IMR-90 (cell line): Measurements from ENCODE around the gene CSAD. TPM values are rescaled to one million over a fixed set of nuclear protein-coding genes. Genes with fewer than 3 reads are reported as not detected.

Experiments used
- ATAC-seq: fragments of 200-7000 bp; cut with Tn5 transposase; 2 replicates; pipeline ENCODE4 v1.9.1; 2020; ENCODE audit warnings: low read depth, mild to moderate bottlenecking, moderate library complexity
- BruUV-seq: library from RNA; stranded (reverse); fragments of 400-500 nt; replicated peaks from 2 replicates; lab custom pipeline; 2021; lab: Mats Ljungman, UMichigan
- CTCF ChIA-PET: fragments of 300-600 bp; formaldehyde crosslinking; extraction: SDS; loops from one replicate; lab custom pipeline; 2021; ENCODE audit warnings: antibody characterized with exemption; lab: Yijun Ruan, JAX
- POLR2A ChIA-PET: fragments of 300-600 bp; sonication (Branson Sonifier 250); formaldehyde crosslinking; loops from one replicate; lab custom pipeline; 2022; ENCODE audit warnings: antibody characterized with exemption; ENCODE audit not compliant: unreplicated experiment; lab: Charles Lee
- DNase-seq: peaks from one replicate; pipeline ENCODE4 v3.0.0; 2013
- H2AFZ ChIP-seq: replicated peaks from 2 replicates; pipeline ENCODE3; 2013; ENCODE audit warnings: low read length, mild to moderate bottlenecking; ENCODE audit not compliant: poor library complexity
- H2AK5ac ChIP-seq: 2 replicates; pipeline ENCODE4 v1.6.1; 2013; ENCODE audit warnings: low read depth, low read length, inconsistent platforms
- H2AK9ac ChIP-seq: replicated peaks from 2 replicates; pipeline ENCODE3; 2013; ENCODE audit warnings: mild to moderate bottlenecking, low read depth, low read length, moderate library complexity; ENCODE audit not compliant: poor library complexity
- H2BK120ac ChIP-seq: 2 replicates; pipeline ENCODE4 v1.6.1; 2013; ENCODE audit warnings: low read depth, low read length, inconsistent platforms
- H2BK15ac ChIP-seq: 3 replicates; pipeline ENCODE4 v1.6.1; 2013; ENCODE audit warnings: low read depth, low read length, inconsistent platforms
- H2BK20ac ChIP-seq: 2 replicates; pipeline ENCODE4 v1.6.1; 2013; ENCODE audit warnings: low read depth, mild to moderate bottlenecking, inconsistent platforms, low read length, moderate library complexity
- H2BK5ac ChIP-seq: 2 replicates; pipeline ENCODE4 v1.6.1; 2013; ENCODE audit warnings: mild to moderate bottlenecking, low read depth, low read length, inconsistent platforms; ENCODE audit not compliant: poor library complexity, severe bottlenecking
- H3K14ac ChIP-seq: replicated peaks from 2 replicates; pipeline ENCODE4 v1.6.1; 2013; ENCODE audit warnings: low read depth, low read length, inconsistent platforms
- H3K18ac ChIP-seq: 2 replicates; pipeline ENCODE4 v1.6.1; 2013; ENCODE audit warnings: low read depth, low read length, control low read depth
- H3K23ac ChIP-seq: 2 replicates; pipeline ENCODE4 v1.6.1; 2013; ENCODE audit warnings: low read depth, low read length, inconsistent platforms
- H3K27ac ChIP-seq: 2 replicates; pipeline ENCODE4 v1.5.1; 2013; ENCODE audit warnings: mild to moderate bottlenecking, control low read depth, low read length; ENCODE audit not compliant: insufficient read depth
- H3K27me3 ChIP-seq: 2 replicates; pipeline ENCODE4 v1.6.1; 2013; ENCODE audit warnings: low read length; ENCODE audit not compliant: control insufficient read depth, insufficient read depth
- H3K36me3 ChIP-seq: 2 replicates; pipeline ENCODE4 v1.6.1; 2013; ENCODE audit warnings: low read length, mixed read lengths; ENCODE audit not compliant: control insufficient read depth, insufficient read depth
- H3K4ac ChIP-seq: 2 replicates; pipeline ENCODE4 v1.6.1; 2013; ENCODE audit warnings: low read depth, low read length, inconsistent platforms
- H3K4me1 ChIP-seq: 2 replicates; pipeline ENCODE4 v1.6.1; 2013; ENCODE audit warnings: low read length, mixed read lengths; ENCODE audit not compliant: control insufficient read depth, insufficient read depth
- H3K4me2 ChIP-seq: 2 replicates; pipeline ENCODE4 v1.6.1; 2013; ENCODE audit warnings: low read depth, mild to moderate bottlenecking, control low read depth, low read length, moderate library complexity
- H3K4me3 ChIP-seq: 2 replicates; pipeline ENCODE4 v1.5.1; 2013; ENCODE audit warnings: low read depth, mild to moderate bottlenecking, control low read depth, low read length, moderate library complexity; ENCODE audit not compliant: insufficient read depth
- H3K56ac ChIP-seq: 2 replicates; pipeline ENCODE4 v1.6.1; 2013; ENCODE audit warnings: low read length, inconsistent platforms; ENCODE audit not compliant: insufficient read depth; ENCODE audit errors: extremely low read depth
- H3K79me1 ChIP-seq, 2 experiments: 2 replicates each; pipeline ENCODE4 v1.6.1; 2013; ENCODE audit warnings: low read length in 2 of 2, inconsistent platforms in 1 of 2, low read depth in 1 of 2
- H3K9ac ChIP-seq: 2 replicates; pipeline ENCODE4 v1.6.1; 2013; ENCODE audit warnings: low read depth, low read length, control low read depth
- H3K9me1 ChIP-seq: 2 replicates; pipeline ENCODE4 v1.6.1; 2013; ENCODE audit warnings: low read length, inconsistent platforms; ENCODE audit not compliant: insufficient read depth
- H3K9me3 ChIP-seq: 2 replicates; pipeline ENCODE4 v1.6.1; 2013; ENCODE audit warnings: low read length; ENCODE audit not compliant: control insufficient read depth, insufficient read depth
- H4K20me1 ChIP-seq: 2 replicates; pipeline ENCODE4 v1.6.1; 2013; ENCODE audit warnings: low read length, inconsistent platforms; ENCODE audit not compliant: insufficient read depth
- H4K5ac ChIP-seq: 2 replicates; pipeline ENCODE4 v1.6.1; 2013; ENCODE audit warnings: mild to moderate bottlenecking, low read depth, low read length, control low read depth
- H4K8ac ChIP-seq, 2 experiments: 2 replicates each; pipeline ENCODE4 v1.6.1; 2013; ENCODE audit warnings: low read depth in 2 of 2, low read length in 2 of 2, control low read depth in 1 of 2, inconsistent platforms in 1 of 2
- H4K91ac ChIP-seq: 2 replicates; pipeline ENCODE4 v1.6.1; 2013; ENCODE audit warnings: low read depth, low read length, inconsistent platforms; ENCODE audit not compliant: insufficient read depth
- BHLHE40 ChIP-seq: fragments of 150-350 bp; IDR thresholded peaks from 2 replicates; pipeline ENCODE4 v1.6.1; 2016; ENCODE audit warnings: mild to moderate bottlenecking, low read depth, low read length
- CEBPB ChIP-seq: IDR thresholded peaks from 2 replicates; pipeline ENCODE4 v1.6.1; 2012; ENCODE audit warnings: low read depth, low read length, improper control_type of control experiment
- CHD1 ChIP-seq: IDR thresholded peaks from 2 replicates; pipeline ENCODE4 v1.6.1; 2012; ENCODE audit warnings: low read depth, low read length, improper control_type of control experiment
- CTCF ChIP-seq: conservative IDR thresholded peaks from 2 replicates; pipeline ENCODE4 v1.5.1; 2012; ENCODE audit warnings: mild to moderate bottlenecking, low read depth, low read length, improper control_type of control experiment
- MAFK ChIP-seq: IDR thresholded peaks from 2 replicates; pipeline ENCODE4 v1.6.1; 2012; ENCODE audit warnings: low read depth, low read length, improper control_type of control experiment
- MAZ ChIP-seq: IDR thresholded peaks from 2 replicates; pipeline ENCODE4 v1.6.1; 2012; ENCODE audit warnings: low read depth, mild to moderate bottlenecking, low read length, improper control_type of control experiment, moderate library complexity, borderline replicate concordance
- NFE2L2 ChIP-seq: fragments of 150-350 bp; IDR thresholded peaks from 2 replicates; pipeline ENCODE4 v1.6.1; 2016; ENCODE audit warnings: low read depth, mild to moderate bottlenecking, low read length
- POLR2A ChIP-seq: IDR thresholded peaks from 2 replicates; pipeline ENCODE4 v1.6.1; 2012; ENCODE audit warnings: mild to moderate bottlenecking, low read depth, low read length
- RAD21 ChIP-seq: IDR thresholded peaks from 2 replicates; pipeline ENCODE4 v1.6.1; 2012; ENCODE audit warnings: low read length, improper control_type of control experiment
- RCOR1 ChIP-seq: IDR thresholded peaks from 2 replicates; pipeline ENCODE4 v1.6.1; 2012; ENCODE audit warnings: mild to moderate bottlenecking, low read length, improper control_type of control experiment; ENCODE audit not compliant: insufficient replicate concordance
- SMC3 ChIP-seq: fragments of 150-350 bp; IDR thresholded peaks from 2 replicates; pipeline ENCODE4 v1.6.1; 2016; ENCODE audit warnings: low read depth, mild to moderate bottlenecking, antibody characterized with exemption, low read length, moderate library complexity
- WGBS, 2 experiments: methylation state at CpG; one replicate each; pipeline versions ENCODE4 v1.1.5 to v1.1.7; 2013; ENCODE audit warnings: missing lambda C conversion rate in 2 of 2; ENCODE audit not compliant: insufficient read length in 1 of 2; ENCODE audit errors: extremely low coverage in 2 of 2; 5-methylcytosine and 5-hydroxymethylcytosine counted together
- dilution Hi-C: fragments of 300-500 bp; cut with HindIII; formaldehyde crosslinking; loops from one replicate; pipeline ENCODE4 v1.14.3; 2018; ENCODE audit warnings: low sequenced_read_pairs; ENCODE audit not compliant: unreplicated experiment
- in situ Hi-C: fragments of 300-500 bp; cut with MboI; formaldehyde crosslinking; loops from 3 replicates; pipeline ENCODE4 v1.14.3; 2019; ENCODE audit warnings: low sequenced_read_pairs, inconsistent platforms, mixed read lengths
- intact Hi-C: fragments of 100-400 bp; cut with micrococcal nuclease; formaldehyde crosslinking; loops from 2 replicates; pipeline ENCODE4 v1.10.0; 2022
- polyA plus RNA-seq, 3 experiments: library from polyadenylated mRNA; depleted of rRNA; stranded (reverse); fragments of >200 nt; gene quantifications; 2 replicates each; pipeline ENCODE4 v1.2.3, GENCODE V29; 2012; ENCODE audit warnings: low replicate concordance in 1 of 3
- total RNA-seq: library from RNA; depleted of rRNA; stranded (reverse); fragments of >200 nt; gene quantifications from 2 replicates; pipeline ENCODE4 v1.2.3, GENCODE V29; 2012
- TF ChIP-seq, protein P1 (sequence below): fragments of 150-350 bp; IDR thresholded peaks from 2 replicates; pipeline ENCODE4 v1.6.1; 2016; ENCODE audit warnings: low read depth, mild to moderate bottlenecking, low read length, moderate library complexity, borderline replicate concordance
- TF ChIP-seq, protein P2 (sequence below): fragments of 150-350 bp; IDR thresholded peaks from 2 replicates; pipeline ENCODE4 v1.6.1; 2017; ENCODE audit warnings: mild to moderate bottlenecking, antibody characterized with exemption, low read length, low read depth

CSAD gene
- total and polyA plus RNA-seq, 2 of the 4 experiments (the other 2 are of a cell fraction), result 5.4 to 45.6 TPM

DNA sequence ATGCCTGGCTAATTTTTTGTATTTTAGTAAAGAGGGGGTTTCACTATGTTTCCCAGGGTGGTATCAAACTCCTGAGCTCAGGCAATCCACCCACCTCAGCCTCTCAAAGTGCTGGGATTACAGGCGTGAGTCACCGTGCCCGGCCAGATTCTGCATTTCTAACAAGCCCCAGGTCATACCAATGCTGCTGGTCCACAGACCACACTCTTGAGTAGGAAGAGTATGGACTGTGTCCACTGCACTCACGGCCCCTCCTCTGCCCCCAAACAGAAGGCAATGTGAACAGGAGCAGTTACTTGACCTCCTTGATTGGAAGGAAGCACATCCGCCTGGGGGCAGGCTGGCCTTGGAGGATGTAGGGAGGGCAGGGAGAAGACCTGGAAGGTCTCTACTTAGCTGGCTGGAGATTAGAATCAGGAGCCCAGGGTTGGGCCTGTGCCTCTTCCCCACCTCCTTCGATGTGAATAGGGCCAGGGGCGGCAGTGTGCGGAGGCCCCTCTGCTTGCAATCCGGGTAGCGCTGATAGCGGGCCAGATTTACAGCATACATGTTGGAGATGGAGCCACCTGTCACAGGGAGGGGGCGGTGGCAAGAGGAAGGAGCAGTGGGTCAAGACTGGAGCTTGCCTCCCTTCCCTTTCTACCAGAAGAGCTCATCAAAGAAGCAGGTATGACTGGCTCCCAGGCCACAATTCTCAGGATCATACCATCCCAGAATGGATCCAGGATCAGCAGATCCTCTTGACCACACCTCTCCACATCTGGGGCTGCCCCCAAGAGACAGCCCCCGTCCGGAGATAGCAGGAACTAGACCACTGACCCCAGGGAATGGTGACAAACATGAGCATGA, 9.6 kb downstream of the CSAD start:
- peaks cover 19% of the 10 kb centered on the region for H3K4me1 ChIP-seq
- peak overlapping the region; percentile 78 for H2AK9ac ChIP-seq
- 0 out of 2 replicates have a peak overlapping the region, but pooled peaks have one; percentile 50 for H3K4ac ChIP-seq
- DNase-seq (no peak), ATAC-seq (no peak)
- no peak overlapping the region for H3K4me2 ChIP-seq
- no peak overlapping the region; the same call in 1 of the 2 replicates for H4K91ac ChIP-seq
- TF ChIP-seq BHLHE40, result no peak
- TF ChIP-seq RCOR1, result no peak
- no peak for TF ChIP-seq CTCF
- TF ChIP-seq, protein P1, sequence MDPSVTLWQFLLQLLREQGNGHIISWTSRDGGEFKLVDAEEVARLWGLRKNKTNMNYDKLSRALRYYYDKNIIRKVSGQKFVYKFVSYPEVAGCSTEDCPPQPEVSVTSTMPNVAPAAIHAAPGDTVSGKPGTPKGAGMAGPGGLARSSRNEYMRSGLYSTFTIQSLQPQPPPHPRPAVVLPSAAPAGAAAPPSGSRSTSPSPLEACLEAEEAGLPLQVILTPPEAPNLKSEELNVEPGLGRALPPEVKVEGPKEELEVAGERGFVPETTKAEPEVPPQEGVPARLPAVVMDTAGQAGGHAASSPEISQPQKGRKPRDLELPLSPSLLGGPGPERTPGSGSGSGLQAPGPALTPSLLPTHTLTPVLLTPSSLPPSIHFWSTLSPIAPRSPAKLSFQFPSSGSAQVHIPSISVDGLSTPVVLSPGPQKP, result no peak
- TF ChIP-seq NFE2L2, result no peak
- TF ChIP-seq POLR2A, result no peak
- TF ChIP-seq, protein P2, sequence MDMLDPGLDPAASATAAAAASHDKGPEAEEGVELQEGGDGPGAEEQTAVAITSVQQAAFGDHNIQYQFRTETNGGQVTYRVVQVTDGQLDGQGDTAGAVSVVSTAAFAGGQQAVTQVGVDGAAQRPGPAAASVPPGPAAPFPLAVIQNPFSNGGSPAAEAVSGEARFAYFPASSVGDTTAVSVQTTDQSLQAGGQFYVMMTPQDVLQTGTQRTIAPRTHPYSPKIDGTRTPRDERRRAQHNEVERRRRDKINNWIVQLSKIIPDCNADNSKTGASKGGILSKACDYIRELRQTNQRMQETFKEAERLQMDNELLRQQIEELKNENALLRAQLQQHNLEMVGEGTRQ, result no peak
- TF ChIP-seq CEBPB, result no peak
- no peak for TF ChIP-seq RAD21
- TF ChIP-seq CHD1, result no peak
- no peak for TF ChIP-seq MAZ
- TF ChIP-seq SMC3, result no peak
- no peak for TF ChIP-seq MAFK
- no peak overlapping the region for H2BK20ac ChIP-seq
- CTCF ChIA-PET, result no interaction called here
- no CpG with 5 or more reads among the region's 14 CpGs for WGBS, 2 experiments
- H3K56ac ChIP-seq, result no peak overlapping the region
- H3K4me3 ChIP-seq, result no peak overlapping the region
- H3K14ac ChIP-seq, result peak overlapping the region; percentile 67; the same call in 1 of the 2 replicates
- H2BK120ac ChIP-seq, result no peak overlapping the region
- H4K8ac ChIP-seq, result no peak overlapping the region
- H2AFZ ChIP-seq, result peak overlapping the region; percentile 75
- no peaks in the 10 kb centered on the region for H4K20me1 ChIP-seq
- H3K9ac ChIP-seq, result no peak overlapping the region; the same call in 1 of the 2 replicates
- H3K23ac ChIP-seq, result no peak overlapping the region
- dilution Hi-C loops, result no loop called here
- H4K5ac ChIP-seq, result no peak overlapping the region
- no peak overlapping the region for H2BK5ac ChIP-seq
- peaks cover 22% of the 10 kb centered on the region for H3K36me3 ChIP-seq
- no peak overlapping the region; the same call in 2 of the 3 replicates for H2BK15ac ChIP-seq
- H3K79me1 ChIP-seq, result peaks cover 0 to 24% of the 10 kb centered on the region in 2 experiments; a peak in 2 of 4 replicates
- H3K27ac ChIP-seq, result no peak overlapping the region
- H2AK5ac ChIP-seq, result peak overlapping the region; percentile 38
- intact Hi-C loops, result no loop called here
- no TSS peak for BruUV-seq
- H3K9me1 ChIP-seq, result peaks cover 22% of the 10 kb centered on the region
- no peaks in the 10 kb centered on the region for H3K27me3 ChIP-seq
- H3K9me3 ChIP-seq, result no peaks in the 10 kb centered on the region
- POLR2A ChIA-PET, result no interaction called here
- in situ Hi-C loops, result no loop called here
- no peak overlapping the region for H3K18ac ChIP-seq
